IMR-90 (cell line): ENCODE data around the gene ULK1. TPM values are rescaled to one million over a fixed set of nuclear protein-coding genes. Genes with fewer than 3 reads are reported as not detected.

ENCODE experiments used
- ATAC-seq: fragments of 200-7000 bp; cut with Tn5 transposase; 2 replicates; pipeline ENCODE4 v1.9.1; 2020; ENCODE audit warnings: low read depth, mild to moderate bottlenecking, moderate library complexity
- BruUV-seq: library from RNA; stranded (reverse); fragments of 400-500 nt; replicated peaks from 2 replicates; lab custom pipeline; 2021; lab: Mats Ljungman, UMichigan
- CTCF ChIA-PET: fragments of 300-600 bp; formaldehyde crosslinking; extraction: SDS; loops from one replicate; lab custom pipeline; 2021; ENCODE audit warnings: antibody characterized with exemption; lab: Yijun Ruan, JAX
- POLR2A ChIA-PET: fragments of 300-600 bp; sonication (Branson Sonifier 250); formaldehyde crosslinking; loops from one replicate; lab custom pipeline; 2022; ENCODE audit warnings: antibody characterized with exemption; ENCODE audit not compliant: unreplicated experiment; lab: Charles Lee
- DNase-seq: peaks from one replicate; pipeline ENCODE4 v3.0.0; 2013
- H2AFZ ChIP-seq: replicated peaks from 2 replicates; pipeline ENCODE3; 2013; ENCODE audit warnings: low read length, mild to moderate bottlenecking; ENCODE audit not compliant: poor library complexity
- H2AK5ac ChIP-seq: 2 replicates; pipeline ENCODE4 v1.6.1; 2013; ENCODE audit warnings: low read depth, low read length, inconsistent platforms
- H2AK9ac ChIP-seq: replicated peaks from 2 replicates; pipeline ENCODE3; 2013; ENCODE audit warnings: mild to moderate bottlenecking, low read depth, low read length, moderate library complexity; ENCODE audit not compliant: poor library complexity
- H2BK120ac ChIP-seq: 2 replicates; pipeline ENCODE4 v1.6.1; 2013; ENCODE audit warnings: low read depth, low read length, inconsistent platforms
- H2BK15ac ChIP-seq: 3 replicates; pipeline ENCODE4 v1.6.1; 2013; ENCODE audit warnings: low read depth, low read length, inconsistent platforms
- H2BK20ac ChIP-seq: 2 replicates; pipeline ENCODE4 v1.6.1; 2013; ENCODE audit warnings: low read depth, mild to moderate bottlenecking, inconsistent platforms, low read length, moderate library complexity
- H2BK5ac ChIP-seq: 2 replicates; pipeline ENCODE4 v1.6.1; 2013; ENCODE audit warnings: mild to moderate bottlenecking, low read depth, low read length, inconsistent platforms; ENCODE audit not compliant: poor library complexity, severe bottlenecking
- H3K14ac ChIP-seq: replicated peaks from 2 replicates; pipeline ENCODE4 v1.6.1; 2013; ENCODE audit warnings: low read depth, low read length, inconsistent platforms
- H3K18ac ChIP-seq: 2 replicates; pipeline ENCODE4 v1.6.1; 2013; ENCODE audit warnings: low read depth, low read length, control low read depth
- H3K23ac ChIP-seq: 2 replicates; pipeline ENCODE4 v1.6.1; 2013; ENCODE audit warnings: low read depth, low read length, inconsistent platforms
- H3K27ac ChIP-seq: 2 replicates; pipeline ENCODE4 v1.5.1; 2013; ENCODE audit warnings: mild to moderate bottlenecking, control low read depth, low read length; ENCODE audit not compliant: insufficient read depth
- H3K27me3 ChIP-seq: 2 replicates; pipeline ENCODE4 v1.6.1; 2013; ENCODE audit warnings: low read length; ENCODE audit not compliant: control insufficient read depth, insufficient read depth
- H3K36me3 ChIP-seq: 2 replicates; pipeline ENCODE4 v1.6.1; 2013; ENCODE audit warnings: low read length, mixed read lengths; ENCODE audit not compliant: control insufficient read depth, insufficient read depth
- H3K4ac ChIP-seq: 2 replicates; pipeline ENCODE4 v1.6.1; 2013; ENCODE audit warnings: low read depth, low read length, inconsistent platforms
- H3K4me1 ChIP-seq: 2 replicates; pipeline ENCODE4 v1.6.1; 2013; ENCODE audit warnings: low read length, mixed read lengths; ENCODE audit not compliant: control insufficient read depth, insufficient read depth
- H3K4me2 ChIP-seq: 2 replicates; pipeline ENCODE4 v1.6.1; 2013; ENCODE audit warnings: low read depth, mild to moderate bottlenecking, control low read depth, low read length, moderate library complexity
- H3K4me3 ChIP-seq: 2 replicates; pipeline ENCODE4 v1.5.1; 2013; ENCODE audit warnings: low read depth, mild to moderate bottlenecking, control low read depth, low read length, moderate library complexity; ENCODE audit not compliant: insufficient read depth
- H3K56ac ChIP-seq: 2 replicates; pipeline ENCODE4 v1.6.1; 2013; ENCODE audit warnings: low read length, inconsistent platforms; ENCODE audit not compliant: insufficient read depth; ENCODE audit errors: extremely low read depth
- H3K79me1 ChIP-seq, 2 experiments: 2 replicates each; pipeline ENCODE4 v1.6.1; 2013; ENCODE audit warnings: low read length in 2 of 2, inconsistent platforms in 1 of 2, low read depth in 1 of 2
- H3K9ac ChIP-seq: 2 replicates; pipeline ENCODE4 v1.6.1; 2013; ENCODE audit warnings: low read depth, low read length, control low read depth
- H3K9me1 ChIP-seq: 2 replicates; pipeline ENCODE4 v1.6.1; 2013; ENCODE audit warnings: low read length, inconsistent platforms; ENCODE audit not compliant: insufficient read depth
- H3K9me3 ChIP-seq: 2 replicates; pipeline ENCODE4 v1.6.1; 2013; ENCODE audit warnings: low read length; ENCODE audit not compliant: control insufficient read depth, insufficient read depth
- H4K20me1 ChIP-seq: 2 replicates; pipeline ENCODE4 v1.6.1; 2013; ENCODE audit warnings: low read length, inconsistent platforms; ENCODE audit not compliant: insufficient read depth
- H4K5ac ChIP-seq: 2 replicates; pipeline ENCODE4 v1.6.1; 2013; ENCODE audit warnings: mild to moderate bottlenecking, low read depth, low read length, control low read depth
- H4K8ac ChIP-seq, 2 experiments: 2 replicates each; pipeline ENCODE4 v1.6.1; 2013; ENCODE audit warnings: low read depth in 2 of 2, low read length in 2 of 2, control low read depth in 1 of 2, inconsistent platforms in 1 of 2
- H4K91ac ChIP-seq: 2 replicates; pipeline ENCODE4 v1.6.1; 2013; ENCODE audit warnings: low read depth, low read length, inconsistent platforms; ENCODE audit not compliant: insufficient read depth
- BHLHE40 ChIP-seq: fragments of 150-350 bp; IDR thresholded peaks from 2 replicates; pipeline ENCODE4 v1.6.1; 2016; ENCODE audit warnings: mild to moderate bottlenecking, low read depth, low read length
- CHD1 ChIP-seq: IDR thresholded peaks from 2 replicates; pipeline ENCODE4 v1.6.1; 2012; ENCODE audit warnings: low read depth, low read length, improper control_type of control experiment
- FOS ChIP-seq: fragments of 150-350 bp; IDR thresholded peaks from 2 replicates; pipeline ENCODE4 v1.6.1; 2016; ENCODE audit warnings: low read depth, low read length
- MAFK ChIP-seq: IDR thresholded peaks from 2 replicates; pipeline ENCODE4 v1.6.1; 2012; ENCODE audit warnings: low read depth, low read length, improper control_type of control experiment
- MAZ ChIP-seq: IDR thresholded peaks from 2 replicates; pipeline ENCODE4 v1.6.1; 2012; ENCODE audit warnings: low read depth, mild to moderate bottlenecking, low read length, improper control_type of control experiment, moderate library complexity, borderline replicate concordance
- MXI1 ChIP-seq: IDR thresholded peaks from 2 replicates; pipeline ENCODE4 v1.6.1; 2012; ENCODE audit warnings: low read depth, mild to moderate bottlenecking, low read length, moderate library complexity, borderline replicate concordance
- NFE2L2 ChIP-seq: fragments of 150-350 bp; IDR thresholded peaks from 2 replicates; pipeline ENCODE4 v1.6.1; 2016; ENCODE audit warnings: low read depth, mild to moderate bottlenecking, low read length
- RAD21 ChIP-seq: IDR thresholded peaks from 2 replicates; pipeline ENCODE4 v1.6.1; 2012; ENCODE audit warnings: low read length, improper control_type of control experiment
- RCOR1 ChIP-seq: IDR thresholded peaks from 2 replicates; pipeline ENCODE4 v1.6.1; 2012; ENCODE audit warnings: mild to moderate bottlenecking, low read length, improper control_type of control experiment; ENCODE audit not compliant: insufficient replicate concordance
- RFX5 ChIP-seq: IDR thresholded peaks from 2 replicates; pipeline ENCODE4 v1.8.0; 2012; ENCODE audit warnings: low read depth, mild to moderate bottlenecking, low read length, moderate library complexity
- SMC3 ChIP-seq: fragments of 150-350 bp; IDR thresholded peaks from 2 replicates; pipeline ENCODE4 v1.6.1; 2016; ENCODE audit warnings: low read depth, mild to moderate bottlenecking, antibody characterized with exemption, low read length, moderate library complexity
- WGBS, 2 experiments: methylation state at CpG; one replicate each; pipeline versions ENCODE4 v1.1.5 to v1.1.7; 2013; ENCODE audit warnings: missing lambda C conversion rate in 2 of 2; ENCODE audit not compliant: insufficient read length in 1 of 2; ENCODE audit errors: extremely low coverage in 2 of 2; 5-methylcytosine and 5-hydroxymethylcytosine counted together
- dilution Hi-C: fragments of 300-500 bp; cut with HindIII; formaldehyde crosslinking; loops from one replicate; pipeline ENCODE4 v1.14.3; 2018; ENCODE audit warnings: low sequenced_read_pairs; ENCODE audit not compliant: unreplicated experiment
- in situ Hi-C: fragments of 300-500 bp; cut with MboI; formaldehyde crosslinking; loops from 3 replicates; pipeline ENCODE4 v1.14.3; 2019; ENCODE audit warnings: low sequenced_read_pairs, inconsistent platforms, mixed read lengths
- intact Hi-C: fragments of 100-400 bp; cut with micrococcal nuclease; formaldehyde crosslinking; loops from 2 replicates; pipeline ENCODE4 v1.10.0; 2022
- polyA plus RNA-seq, 3 experiments: library from polyadenylated mRNA; depleted of rRNA; stranded (reverse); fragments of >200 nt; gene quantifications; 2 replicates each; pipeline ENCODE4 v1.2.3, GENCODE V29; 2012; ENCODE audit warnings: low replicate concordance in 1 of 3
- total RNA-seq: library from RNA; depleted of rRNA; stranded (reverse); fragments of >200 nt; gene quantifications from 2 replicates; pipeline ENCODE4 v1.2.3, GENCODE V29; 2012
- TF ChIP-seq, protein P1 (sequence below): fragments of 150-350 bp; IDR thresholded peaks from 2 replicates; pipeline ENCODE4 v1.6.1; 2017; ENCODE audit warnings: mild to moderate bottlenecking, antibody characterized with exemption, low read length, low read depth
- TF ChIP-seq, protein P2 (sequence below): fragments of 150-350 bp; IDR thresholded peaks from 2 replicates; pipeline ENCODE4 v1.6.1; 2016; ENCODE audit warnings: low read depth, mild to moderate bottlenecking, low read length, moderate library complexity, borderline replicate concordance
- TF ChIP-seq, protein P3 (sequence below): conservative IDR thresholded peaks from 2 replicates; pipeline ENCODE4 v1.5.1; 2012; ENCODE audit warnings: mild to moderate bottlenecking, low read depth, low read length, improper control_type of control experiment

Gene ULK1
- total and polyA plus RNA-seq, 2 of the 4 experiments (the other 2 are of a cell fraction) = 1.8 to 19.2 TPM

DNA sequence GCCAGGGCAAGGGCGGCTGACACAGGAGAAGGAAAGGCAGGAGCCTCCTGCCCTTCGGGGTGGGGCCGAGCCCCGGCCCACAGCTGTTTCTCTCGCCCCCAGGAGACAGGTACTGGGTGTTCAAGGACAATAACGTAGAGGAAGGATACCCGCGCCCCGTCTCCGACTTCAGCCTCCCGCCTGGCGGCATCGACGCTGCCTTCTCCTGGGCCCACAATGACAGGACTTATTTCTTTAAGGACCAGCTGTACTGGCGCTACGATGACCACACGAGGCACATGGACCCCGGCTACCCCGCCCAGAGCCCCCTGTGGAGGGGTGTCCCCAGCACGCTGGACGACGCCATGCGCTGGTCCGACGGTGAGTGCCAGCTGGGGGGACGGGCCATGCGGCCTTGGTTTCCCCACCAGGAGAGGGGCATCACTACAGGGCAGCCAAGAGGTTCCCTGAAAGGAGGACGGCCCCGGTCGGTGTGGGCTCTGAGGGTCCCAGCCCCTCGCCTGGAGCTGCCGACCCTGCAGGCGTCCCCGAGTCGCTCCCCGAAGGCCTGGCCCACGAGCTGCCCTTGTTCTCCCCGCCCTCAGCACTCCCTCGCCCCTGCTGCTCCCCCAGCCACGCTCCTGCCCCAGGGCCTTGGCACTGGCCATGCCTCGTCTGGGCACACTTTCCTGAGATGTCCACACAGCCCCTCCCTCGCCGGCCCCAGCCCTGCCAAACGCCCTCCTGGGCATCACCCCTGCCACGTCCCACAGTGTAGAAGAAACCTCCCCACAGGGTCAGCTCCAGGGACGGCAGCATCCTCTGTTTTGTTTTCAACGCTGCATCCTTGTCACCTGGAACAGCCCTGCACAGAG is 44.5 kb upstream of the ULK1 start:
- ATAC-seq (no peak), DNase-seq (no peak)
- Histone ChIP-seq H4K8ac (no peak overlapping the region), H3K9ac (no peak overlapping the region), H3K4me2 (no peak overlapping the region), H3K14ac (no peak overlapping the region), H3K18ac (no peak overlapping the region), H2BK20ac (no peak overlapping the region), H3K9me1 (no peaks in the 10 kb centered on the region), H4K91ac (no peak overlapping the region), H2AK5ac (no peak overlapping the region), H3K4ac (no peak overlapping the region), H3K27ac (no peak overlapping the region), H4K5ac (no peak overlapping the region), H3K23ac (no peak overlapping the region), H3K4me3 (no peak overlapping the region), H2BK5ac (no peak overlapping the region), H3K27me3 (no peaks in the 10 kb centered on the region), H3K4me1 (peaks cover 6% of the 10 kb centered on the region), H2AFZ (no peak overlapping the region), H3K36me3 (no peaks in the 10 kb centered on the region), H2BK120ac (no peak overlapping the region), H3K56ac (no peak overlapping the region), H2AK9ac (no peak overlapping the region), H2BK15ac (no peak overlapping the region), H3K79me1 (no peaks in the 10 kb centered on the region), H3K9me3 (no peaks in the 10 kb centered on the region), H4K20me1 (no peaks in the 10 kb centered on the region; the same call in 1 of the 2 replicates)
- in situ Hi-C loops (loop anchor here (25.0 kb wide), 1 partner anchor 738 kb away; no protein-coding TSS in a partner anchor), dilution Hi-C loops (no loop called here), intact Hi-C loops (loop anchor here (2.0 kb wide), 1 partner anchor 151 kb away; no protein-coding TSS in a partner anchor)
- 89% methylated on average over 24 of the region's 47 CpGs; no CpG with 5 or more reads in 1 of the 2 experiments for WGBS, 2 experiments
- BruUV-seq = no TSS peak
- CTCF ChIA-PET = no interaction called here
- POLR2A ChIA-PET = no interaction called here
- no peak for TF ChIP-seq RCOR1
- TF ChIP-seq, protein P1, sequence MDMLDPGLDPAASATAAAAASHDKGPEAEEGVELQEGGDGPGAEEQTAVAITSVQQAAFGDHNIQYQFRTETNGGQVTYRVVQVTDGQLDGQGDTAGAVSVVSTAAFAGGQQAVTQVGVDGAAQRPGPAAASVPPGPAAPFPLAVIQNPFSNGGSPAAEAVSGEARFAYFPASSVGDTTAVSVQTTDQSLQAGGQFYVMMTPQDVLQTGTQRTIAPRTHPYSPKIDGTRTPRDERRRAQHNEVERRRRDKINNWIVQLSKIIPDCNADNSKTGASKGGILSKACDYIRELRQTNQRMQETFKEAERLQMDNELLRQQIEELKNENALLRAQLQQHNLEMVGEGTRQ = no peak
- TF ChIP-seq, protein P2, sequence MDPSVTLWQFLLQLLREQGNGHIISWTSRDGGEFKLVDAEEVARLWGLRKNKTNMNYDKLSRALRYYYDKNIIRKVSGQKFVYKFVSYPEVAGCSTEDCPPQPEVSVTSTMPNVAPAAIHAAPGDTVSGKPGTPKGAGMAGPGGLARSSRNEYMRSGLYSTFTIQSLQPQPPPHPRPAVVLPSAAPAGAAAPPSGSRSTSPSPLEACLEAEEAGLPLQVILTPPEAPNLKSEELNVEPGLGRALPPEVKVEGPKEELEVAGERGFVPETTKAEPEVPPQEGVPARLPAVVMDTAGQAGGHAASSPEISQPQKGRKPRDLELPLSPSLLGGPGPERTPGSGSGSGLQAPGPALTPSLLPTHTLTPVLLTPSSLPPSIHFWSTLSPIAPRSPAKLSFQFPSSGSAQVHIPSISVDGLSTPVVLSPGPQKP = no peak
- TF ChIP-seq, protein P3, sequence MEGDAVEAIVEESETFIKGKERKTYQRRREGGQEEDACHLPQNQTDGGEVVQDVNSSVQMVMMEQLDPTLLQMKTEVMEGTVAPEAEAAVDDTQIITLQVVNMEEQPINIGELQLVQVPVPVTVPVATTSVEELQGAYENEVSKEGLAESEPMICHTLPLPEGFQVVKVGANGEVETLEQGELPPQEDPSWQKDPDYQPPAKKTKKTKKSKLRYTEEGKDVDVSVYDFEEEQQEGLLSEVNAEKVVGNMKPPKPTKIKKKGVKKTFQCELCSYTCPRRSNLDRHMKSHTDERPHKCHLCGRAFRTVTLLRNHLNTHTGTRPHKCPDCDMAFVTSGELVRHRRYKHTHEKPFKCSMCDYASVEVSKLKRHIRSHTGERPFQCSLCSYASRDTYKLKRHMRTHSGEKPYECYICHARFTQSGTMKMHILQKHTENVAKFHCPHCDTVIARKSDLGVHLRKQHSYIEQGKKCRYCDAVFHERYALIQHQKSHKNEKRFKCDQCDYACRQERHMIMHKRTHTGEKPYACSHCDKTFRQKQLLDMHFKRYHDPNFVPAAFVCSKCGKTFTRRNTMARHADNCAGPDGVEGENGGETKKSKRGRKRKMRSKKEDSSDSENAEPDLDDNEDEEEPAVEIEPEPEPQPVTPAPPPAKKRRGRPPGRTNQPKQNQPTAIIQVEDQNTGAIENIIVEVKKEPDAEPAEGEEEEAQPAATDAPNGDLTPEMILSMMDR = no peak
- TF ChIP-seq SMC3 = no peak
- TF ChIP-seq MXI1 = no peak
- no peak for TF ChIP-seq NFE2L2
- no peak for TF ChIP-seq CHD1
- TF ChIP-seq MAZ = no peak
- no peak for TF ChIP-seq BHLHE40
- no peak for TF ChIP-seq RFX5
- no peak for TF ChIP-seq MAFK
- TF ChIP-seq FOS = no peak
- TF ChIP-seq RAD21 = no peak
